T follicular helper cell (primary cell): ENCODE results near the gene SPAG7.

Experiments
- DNase-seq: peaks from one replicate; pipeline ENCODE4 v3.0.0-alpha.2; 2020; ENCODE audit warnings: low read depth
- total RNA-seq, 2 experiments: gene quantifications; one replicate each; lab custom pipeline; 2026; lab: John Stamatoyannopoulos, UW

SPAG7 gene, protein sequence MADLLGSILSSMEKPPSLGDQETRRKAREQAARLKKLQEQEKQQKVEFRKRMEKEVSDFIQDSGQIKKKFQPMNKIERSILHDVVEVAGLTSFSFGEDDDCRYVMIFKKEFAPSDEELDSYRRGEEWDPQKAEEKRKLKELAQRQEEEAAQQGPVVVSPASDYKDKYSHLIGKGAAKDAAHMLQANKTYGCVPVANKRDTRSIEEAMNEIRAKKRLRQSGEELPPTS
- 47.8 to 52.1 reads per million in 2 experiments for total RNA-seq

DNA sequence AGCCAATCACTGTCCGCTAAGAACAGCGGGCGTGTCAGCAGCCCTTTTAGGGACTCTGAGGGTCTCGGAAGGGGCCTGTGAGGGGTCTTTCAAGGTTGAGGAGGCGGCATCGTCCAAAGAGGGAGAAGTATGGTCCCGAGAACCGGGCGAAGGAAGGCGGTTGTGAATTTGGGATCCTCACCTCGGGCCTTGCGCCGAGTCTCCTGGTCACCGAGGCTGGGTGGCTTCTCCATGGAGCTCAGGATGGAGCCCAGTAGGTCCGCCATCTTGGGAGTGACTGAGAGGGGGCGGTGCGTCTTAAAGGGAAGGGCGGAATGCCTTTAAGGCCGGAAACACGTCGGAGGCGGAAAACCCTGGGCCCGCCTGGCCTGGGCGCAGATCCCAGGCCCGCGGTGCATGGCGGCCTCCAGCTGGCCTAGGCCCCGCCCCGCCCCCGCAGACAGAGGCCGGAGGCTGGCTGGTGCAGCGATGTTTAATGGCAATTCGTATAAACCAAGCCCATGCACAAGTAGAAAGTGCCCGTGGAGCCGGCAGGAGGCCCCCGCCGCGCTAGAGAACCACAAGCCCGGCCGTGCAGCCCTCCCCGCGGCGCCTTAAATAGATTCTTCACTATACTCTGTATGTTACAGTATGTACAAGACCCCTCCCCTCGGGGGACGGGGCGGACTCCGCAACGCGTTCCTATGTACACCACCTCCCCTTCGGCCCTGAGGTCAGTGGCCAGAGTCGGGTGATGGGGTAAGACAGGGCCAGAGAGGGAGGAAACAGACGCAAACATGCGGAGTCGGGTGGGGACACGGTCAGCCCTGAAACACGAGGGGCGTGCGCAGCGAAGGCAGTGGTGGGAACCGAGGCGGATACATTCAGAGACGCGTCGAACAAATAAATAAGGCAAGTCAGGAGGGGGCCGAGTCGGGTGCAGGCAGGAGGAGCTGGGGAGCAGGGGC, at the start of gene SPAG7:
Gene SPAG7, minus strand, starts transcription at position 279 of the 947 bp plus-strand sequence. Its CDS starts 13 bp downstream, at position 266.
- peak; percentile 88 for DNase-seq

DNA sequence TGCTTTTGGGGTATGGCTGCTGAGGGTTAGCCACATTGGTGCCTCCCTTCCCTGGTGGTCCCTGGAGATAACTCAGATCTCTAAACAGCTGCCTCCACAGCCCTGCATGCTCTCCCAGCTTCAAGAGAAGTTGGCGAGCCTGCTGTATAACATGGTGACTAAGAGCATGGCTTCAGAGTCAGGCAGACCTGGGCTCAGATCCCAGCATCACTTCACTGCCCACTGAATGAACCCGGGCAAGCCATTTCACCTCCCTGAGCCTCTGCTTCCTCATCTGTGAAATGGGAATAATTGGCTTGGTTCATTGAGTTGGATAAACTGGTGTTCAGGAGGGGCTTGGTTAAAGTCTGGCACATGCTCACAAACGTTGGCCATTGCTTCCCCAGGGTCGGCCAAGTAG, 46.7 kb upstream of the SPAG7 start:
- no peak for DNase-seq

DNA sequence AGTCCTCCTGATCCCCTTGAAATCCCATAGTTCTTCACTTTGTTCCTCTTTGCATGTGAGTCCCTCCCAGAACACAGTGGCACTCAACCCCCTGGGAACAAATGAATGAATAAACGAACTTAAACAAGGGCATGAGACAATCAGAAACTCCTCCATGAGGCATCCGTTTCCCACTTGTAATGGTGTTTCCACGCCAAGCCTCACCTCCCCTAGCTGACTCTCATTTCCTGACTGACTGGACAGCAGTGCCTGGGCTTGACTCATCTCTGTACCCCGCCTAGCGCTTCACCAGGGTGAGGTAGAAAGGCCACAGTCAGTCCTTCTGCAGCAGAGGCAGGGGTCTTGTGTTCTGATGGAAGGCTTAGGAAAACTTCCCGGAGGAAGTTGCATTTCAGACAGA, 44.3 kb upstream of the SPAG7 start:
- no peak for DNase-seq

DNA sequence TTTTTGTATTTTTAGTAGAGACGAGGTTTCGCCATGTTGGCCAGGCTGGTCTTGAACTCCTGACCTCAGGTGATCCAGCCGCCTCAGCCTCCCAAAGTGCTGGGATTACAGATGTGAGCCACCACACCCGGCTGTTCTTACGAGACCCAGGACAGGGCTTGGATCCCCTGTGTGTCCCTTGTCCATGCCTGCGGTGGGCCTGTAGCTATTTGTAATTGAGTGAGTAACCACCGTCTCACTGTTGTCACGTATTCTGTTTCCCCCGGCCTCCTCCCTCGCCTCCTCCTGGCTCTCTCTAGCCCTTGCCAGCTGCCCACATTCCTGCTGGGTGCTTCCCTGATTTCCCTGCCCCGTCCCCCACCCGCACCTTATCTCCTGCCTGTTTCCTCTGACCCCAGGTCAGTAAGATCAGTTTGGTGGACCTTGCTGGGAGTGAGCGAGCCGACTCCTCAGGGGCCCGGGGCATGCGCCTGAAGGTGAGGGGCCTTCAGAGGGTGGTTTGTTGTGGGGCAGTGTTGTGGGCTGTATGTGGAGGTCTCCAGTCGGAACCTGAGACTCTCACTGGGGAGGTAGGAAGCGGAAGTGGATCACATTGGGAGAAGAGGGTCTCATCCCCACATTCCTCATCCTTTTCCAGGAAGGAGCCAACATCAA, 35.7 kb upstream of the SPAG7 start:
- no peak for DNase-seq

DNA sequence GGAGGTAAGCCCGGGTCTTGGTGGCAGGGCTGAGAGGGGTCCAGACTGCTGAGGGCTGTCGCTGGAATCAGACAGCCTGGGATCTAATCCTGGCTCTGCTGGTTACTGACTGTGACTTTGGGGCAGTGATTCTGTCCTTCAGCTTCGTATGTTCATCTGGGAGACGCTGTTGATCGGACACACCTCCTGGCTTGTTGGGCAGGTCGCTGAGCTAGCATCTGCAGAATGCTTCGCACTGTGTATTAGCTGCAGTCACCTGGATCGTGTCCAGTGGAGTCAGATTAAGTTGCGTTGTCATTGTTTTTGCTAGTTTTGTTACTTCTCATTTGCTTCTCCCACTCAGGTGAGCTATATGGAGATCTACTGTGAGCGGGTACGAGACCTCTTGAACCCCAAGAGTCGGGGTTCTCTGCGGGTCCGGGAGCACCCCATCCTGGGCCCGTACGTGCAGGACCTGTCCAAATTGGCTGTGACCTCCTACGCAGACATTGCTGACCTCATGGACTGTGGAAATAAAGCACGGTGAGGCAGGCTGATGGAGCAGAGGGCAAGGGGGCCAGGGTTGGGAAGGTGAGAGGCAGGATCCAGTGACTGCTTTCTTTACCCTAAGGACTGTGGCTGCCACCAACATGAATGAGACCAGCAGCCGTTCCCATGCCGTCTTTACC, 34.6 kb upstream of the SPAG7 start:
- no peak for DNase-seq

DNA sequence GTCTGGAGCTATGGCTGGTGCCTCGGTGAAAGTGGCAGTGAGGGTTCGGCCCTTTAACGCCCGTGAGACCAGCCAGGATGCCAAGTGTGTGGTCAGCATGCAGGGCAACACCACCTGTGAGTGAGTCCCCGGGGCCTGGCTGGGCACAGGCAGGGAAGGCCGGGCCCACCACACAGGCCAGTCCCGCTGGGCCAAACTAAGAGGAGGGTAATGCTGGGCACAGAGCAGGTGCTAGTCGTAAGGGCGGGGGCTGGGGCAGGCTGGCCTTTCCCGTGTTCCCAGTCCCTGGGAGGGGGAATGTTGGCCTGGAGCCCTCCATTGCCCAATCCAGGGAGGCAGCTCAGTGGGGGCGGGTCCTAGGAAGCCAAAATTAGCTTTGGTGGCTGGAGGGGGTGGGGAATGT, 32.6 kb upstream of the SPAG7 start:
- DNase-seq = no peak

DNA sequence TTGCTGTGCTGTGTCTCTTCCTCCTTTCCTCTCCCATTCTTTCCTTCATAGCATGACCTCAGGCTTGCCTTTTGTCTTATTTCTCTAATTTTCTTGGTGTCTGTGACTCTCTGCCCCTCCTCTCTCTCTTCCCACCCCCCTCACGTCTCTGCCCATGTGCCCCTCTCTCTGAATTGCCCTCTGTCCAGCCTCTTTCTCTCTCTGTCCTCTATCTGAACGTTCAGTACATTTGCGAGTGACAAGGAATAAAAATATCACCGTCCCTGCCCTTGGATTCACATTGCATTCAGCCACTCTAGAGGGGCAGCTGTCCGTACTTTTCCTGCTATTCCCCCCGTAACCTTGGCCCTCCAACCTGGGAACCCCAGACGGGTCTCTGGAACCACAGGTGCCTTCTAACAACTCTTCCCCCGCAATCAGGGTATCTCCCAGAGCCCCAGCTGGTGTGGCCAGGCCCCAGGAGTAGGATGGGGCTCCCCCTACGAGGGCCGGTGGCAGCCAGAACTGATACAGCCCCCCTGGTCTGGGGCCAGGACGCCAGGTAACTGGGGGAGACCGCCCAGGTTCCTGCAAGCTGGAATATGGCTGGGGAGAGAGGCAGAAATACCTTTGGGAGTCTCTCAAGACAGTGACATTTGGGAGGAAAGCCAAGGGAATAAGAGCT, 31.9 kb upstream of the SPAG7 start:
- DNase-seq = no peak

DNA sequence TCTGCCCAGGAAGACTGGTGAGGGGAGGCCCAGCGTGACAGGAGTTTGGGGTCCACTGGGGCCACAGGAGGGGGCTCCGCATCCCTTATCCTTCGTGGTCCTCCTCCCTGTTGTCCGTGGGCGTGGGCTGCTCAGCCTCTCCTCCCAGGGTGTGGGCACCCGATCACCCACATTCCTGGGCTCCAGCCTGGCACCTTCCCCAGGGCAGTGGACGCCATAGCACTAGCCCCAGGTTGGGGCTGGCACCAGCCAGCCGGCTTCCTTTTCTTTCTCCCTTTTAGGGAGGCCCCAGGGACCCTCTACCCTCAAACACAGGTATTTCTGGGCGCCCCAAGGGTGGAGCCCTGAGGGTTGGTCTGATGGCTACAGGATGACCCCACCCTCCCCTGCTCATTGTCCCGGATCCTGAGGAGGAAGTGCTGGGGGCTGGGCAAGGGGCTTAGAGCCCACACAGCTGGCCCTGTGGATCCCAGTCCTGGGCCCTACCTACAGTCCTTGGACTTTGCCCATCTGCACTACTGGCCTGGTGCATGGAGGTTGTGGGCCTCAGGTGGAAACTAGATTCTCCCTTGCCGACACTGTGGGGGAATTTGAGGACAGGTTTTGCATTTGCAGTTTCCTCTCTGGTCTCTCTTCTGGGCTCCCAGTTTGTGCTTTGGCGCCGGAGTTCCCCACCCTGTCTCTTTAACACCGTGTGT, 31.3 kb upstream of the SPAG7 start:
- no peak for DNase-seq

DNA sequence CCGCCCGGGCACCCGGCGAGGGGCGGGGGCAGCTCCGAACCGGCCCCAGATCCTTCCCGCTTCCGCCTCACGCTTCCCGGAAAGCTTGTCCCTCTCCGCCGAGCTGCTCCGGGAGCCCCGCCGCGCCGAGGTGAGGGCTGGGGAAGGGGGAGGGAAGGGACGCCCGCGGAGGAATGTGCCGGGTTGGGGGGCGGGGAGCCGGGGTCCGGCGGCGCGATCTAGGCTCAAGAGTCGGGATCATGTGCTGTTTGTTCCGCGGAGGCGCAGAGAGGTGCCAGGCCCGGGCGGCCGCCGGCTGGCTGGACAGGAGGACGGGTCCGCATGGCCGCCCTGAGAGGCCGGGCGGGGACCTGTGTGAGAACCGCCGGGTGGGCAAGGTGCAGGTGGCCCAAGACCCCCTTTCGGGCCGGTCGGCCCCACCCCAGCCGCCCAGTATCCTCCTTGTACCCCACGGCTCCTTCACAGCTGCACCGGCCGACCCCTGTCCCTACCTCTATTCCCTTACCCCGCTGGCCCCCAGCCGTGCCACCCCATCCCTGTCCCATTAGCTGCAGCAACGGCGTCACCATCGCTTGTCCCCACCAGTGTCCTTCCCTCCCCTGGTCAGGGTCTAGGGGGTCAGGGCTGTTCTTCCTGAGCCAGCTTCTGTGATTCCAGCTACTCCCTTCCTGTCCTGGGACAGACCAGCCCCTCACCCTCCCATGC, 30.6 kb upstream of the SPAG7 start:
- no peak for DNase-seq

DNA sequence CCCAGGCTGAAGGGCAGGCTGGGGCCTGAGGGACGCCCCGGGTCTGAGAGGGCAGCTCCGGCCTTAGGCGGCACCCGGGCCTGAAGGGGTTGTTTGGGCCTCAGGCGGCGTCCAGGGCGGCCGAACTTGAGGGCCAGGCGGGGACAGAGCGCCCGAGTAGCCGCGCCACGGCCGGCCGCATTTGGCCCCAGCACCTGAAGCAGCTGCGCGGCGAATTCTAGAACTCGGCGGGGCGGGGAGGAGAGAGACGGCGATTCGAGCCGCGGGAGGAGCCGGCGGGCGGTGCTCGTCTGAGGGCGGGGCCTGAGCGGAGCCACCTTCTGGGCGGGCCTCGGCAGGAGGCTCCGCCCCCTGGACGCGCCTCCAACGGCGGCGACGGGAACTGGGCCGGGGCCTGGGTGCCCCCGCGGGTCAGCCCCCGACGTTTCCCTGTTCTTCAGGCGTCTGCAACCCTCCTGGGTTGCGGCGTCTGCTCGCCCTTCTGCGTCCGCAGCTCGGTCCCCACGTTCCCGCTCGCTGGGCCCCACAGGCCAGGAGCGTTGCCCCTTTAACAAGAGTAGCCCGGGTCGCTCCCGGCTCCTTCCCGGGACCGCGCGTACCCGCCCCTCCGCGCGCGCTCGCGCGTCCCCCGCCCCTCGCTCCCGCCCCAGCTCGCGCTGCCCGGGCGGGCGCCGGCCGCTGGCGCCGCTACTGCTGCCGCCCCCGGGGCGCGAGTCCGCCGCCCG, 29.8 kb upstream of the SPAG7 start, which contains the start of the genes INCA1 and KIF1C:
Gene INCA1, minus strand, starts transcription at position 221 of the 725 bp plus-strand sequence. CDS start 3,085 bp downstream, outside the sequence.
Gene KIF1C, plus strand, starts transcription at position 649 of the 725 bp plus-strand sequence. CDS start 2,297 bp downstream, outside the sequence.
- peak; percentile 86 for DNase-seq

DNA sequence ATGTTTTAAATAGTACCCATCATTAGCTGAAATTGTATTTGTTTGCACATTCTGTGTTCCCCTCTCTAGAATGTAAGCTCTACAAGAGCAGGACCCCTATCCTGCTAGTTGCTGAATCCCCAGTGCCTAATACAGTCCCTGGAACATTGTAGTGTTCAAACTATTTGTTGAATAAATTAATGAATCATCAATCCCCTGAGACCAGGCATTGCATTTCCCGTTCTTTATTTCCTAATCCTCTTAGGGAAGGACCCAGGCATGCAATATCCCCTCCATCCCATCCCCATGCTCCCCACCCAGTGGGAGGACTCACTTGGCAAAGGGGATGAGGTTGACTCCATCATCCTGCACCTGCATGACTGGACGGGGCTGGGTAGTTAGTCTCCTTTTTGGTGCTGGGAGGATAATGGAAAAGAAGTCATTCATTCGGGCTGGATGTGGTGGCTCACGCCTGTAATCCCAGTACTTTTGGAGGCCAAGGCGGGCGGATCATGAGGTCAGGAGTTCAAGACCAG, 26.5 kb upstream of the SPAG7 start:
- no peak for DNase-seq

DNA sequence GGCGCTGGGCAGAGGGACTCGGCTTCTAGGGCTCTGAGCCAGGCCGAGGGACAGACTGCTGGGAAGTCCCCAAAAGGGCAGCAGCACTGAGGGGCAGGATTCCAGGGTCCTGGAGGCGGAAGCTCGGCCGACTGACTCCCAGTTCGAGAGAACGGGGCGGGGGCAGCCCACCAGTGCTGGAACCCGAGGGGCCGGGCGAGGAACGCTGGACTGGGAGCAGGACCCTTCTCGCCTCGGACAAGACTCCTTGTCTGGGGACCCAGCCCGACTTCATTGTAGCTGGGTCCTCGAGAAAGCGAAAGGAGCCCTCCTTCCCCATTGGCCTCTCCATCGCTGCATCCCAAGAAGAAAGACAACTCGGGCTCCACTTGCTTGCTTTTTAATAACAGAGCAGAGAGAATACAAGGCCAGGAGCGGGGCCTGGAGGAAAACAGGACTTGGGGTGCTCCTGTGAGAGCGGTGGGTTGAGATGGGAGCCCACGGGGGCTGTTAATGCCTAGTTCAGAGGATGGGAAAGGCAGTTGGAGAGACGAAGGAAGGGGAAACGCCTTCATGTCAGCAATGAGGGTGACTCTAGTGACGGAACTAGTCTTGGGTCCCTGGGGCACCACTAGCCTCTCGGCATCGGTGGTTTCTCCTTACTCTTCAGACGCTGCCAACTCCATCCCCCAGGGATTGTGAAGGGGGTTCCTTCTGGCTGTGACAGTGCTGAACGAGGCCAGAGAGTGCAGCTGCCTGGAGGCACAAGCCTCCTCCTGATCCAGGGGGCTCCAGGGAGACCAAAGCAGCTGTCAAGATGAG, 20.4 kb upstream of the SPAG7 start:
- no peak for DNase-seq

DNA sequence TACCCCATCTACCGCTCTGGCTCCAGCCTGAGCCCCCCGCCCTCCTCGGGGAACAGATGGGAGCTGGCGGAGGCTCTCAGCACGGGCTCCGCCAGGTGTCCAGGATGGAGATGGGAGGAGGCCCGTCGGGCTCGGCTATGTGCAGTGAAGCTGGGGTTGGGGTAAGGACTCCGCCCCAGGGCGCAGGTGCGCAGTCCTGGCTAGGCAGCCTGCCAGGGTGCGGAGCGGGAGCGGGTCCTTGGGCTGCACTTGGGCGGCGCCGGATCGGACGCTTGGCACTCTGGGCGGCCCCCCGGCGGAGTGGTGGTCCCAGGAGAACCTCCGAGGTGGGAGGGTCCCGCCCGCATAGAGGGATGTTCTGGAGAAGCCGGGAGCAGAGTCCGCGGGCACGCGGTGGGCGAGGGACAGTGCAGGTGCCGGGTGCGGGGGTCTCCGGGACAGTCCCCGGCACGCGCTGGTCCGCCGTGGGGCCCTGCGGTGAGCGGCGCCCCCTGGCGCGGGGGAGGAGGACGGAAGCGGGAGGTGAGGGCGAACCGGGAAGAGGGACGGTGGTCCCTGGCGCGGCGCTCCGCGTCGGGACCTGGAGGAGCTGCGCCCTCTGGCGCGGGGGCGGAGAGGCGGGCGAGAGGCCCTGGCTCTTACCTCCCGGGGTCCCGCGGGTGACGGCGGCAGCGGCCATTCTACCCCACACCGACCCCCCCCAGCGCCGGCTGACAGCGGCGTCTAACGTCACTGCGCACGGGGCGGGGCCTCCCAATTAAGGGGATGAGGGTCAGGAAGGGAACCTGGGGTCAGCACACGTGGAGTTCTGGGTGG, 19.5 kb upstream of the SPAG7 start, which contains the start of gene CAMTA2:
Gene CAMTA2, minus strand, starts transcription at position 725 of the 816 bp plus-strand sequence. CDS start 1,453 bp downstream, outside the sequence.
- peak; percentile 84 for DNase-seq

DNA sequence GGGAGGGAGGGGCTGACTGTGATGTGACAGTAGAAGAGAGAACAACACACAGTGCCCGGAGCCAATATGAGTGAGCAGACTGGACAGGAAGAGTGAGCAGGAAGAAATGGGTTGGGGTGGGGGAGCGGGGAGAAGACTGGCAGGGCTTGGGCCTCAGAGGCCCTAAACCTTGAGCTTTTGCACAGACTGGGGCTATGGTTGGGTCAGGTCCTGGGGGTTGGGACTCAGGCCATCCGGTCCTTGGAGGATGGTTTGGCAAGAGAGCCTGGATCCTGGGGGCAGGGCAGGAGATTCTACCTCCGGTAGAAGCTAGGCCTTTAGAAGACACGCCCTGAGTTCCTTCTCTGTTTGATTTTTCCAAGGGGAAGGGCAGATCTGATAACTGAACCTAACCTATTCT, 18.8 kb upstream of the SPAG7 start:
- DNase-seq = no peak

DNA sequence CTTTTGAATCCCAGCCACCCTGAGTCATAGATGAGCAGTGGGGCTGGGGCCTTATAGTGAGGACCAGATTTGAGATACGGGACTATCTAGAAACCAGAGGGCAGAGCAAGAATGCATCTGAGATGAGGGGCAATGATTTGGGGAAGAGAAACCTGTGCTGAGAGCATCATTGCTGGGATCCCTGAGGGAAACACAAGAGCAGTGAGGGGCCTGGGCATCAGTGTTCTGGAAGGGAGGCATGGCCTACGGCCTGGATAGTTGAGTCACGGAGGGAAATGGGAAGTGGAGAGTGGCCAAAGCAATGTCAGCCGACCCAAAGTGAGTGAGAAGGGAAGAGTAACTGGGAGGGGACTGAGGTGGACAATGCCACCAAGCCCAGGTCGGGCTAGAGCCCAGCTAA, 14.7 kb upstream of the SPAG7 start:
- DNase-seq = no peak

DNA sequence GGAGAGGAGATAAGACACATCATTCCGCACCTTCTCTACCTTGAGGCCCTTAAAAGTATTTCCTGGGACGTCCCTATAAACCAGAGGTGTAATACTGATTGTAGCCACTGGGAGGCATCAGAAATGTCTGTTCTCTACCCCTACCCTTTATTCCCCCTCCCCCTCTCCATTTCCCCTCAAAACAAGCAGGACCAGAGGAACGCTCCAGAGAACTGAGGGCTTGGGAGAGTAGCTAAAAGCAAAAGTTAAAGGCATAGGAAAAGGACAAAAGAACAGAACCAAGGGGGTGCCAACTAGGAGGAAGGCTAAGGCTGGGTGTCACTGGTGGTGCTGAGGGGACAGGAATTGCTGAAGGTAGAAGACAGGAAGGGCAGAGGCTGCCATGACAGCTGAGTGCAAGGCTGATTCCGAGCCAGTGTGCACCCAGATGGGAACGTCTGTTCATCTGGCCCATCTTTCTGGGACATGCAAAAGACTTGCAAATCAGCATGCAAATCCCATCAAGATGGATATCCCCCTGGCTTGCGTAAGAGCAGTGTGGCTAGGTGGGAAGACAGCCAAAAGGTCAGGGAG, 13.1 kb upstream of the SPAG7 start:
- no peak for DNase-seq

DNA sequence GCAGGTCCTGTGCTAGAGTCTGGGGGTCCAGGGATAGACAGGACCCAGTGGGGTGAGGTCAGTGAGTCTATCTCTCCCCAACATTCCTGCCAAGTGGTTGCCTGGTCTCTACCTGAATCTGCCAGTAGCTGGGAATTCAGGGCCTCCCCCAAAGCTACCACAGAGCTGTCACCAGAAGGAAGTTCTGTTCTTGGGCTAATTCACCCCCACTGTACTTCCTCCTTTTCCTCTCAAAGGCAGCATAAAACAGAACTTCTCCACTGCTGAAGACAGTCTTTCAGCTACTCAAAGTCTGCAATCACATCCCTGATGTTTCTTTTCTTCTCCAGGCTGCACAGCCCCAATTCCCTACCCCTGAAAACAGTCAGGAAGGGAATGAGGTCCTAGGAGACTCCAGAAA, 11.1 kb upstream of the SPAG7 start:
- no peak for DNase-seq
